H1 (cell line): ENCODE results near the gene SCARF1.

Source experiments
- ATF3 ChIP-seq: IDR thresholded peaks from 2 replicates; pipeline ENCODE4 v1.6.1; 2011; ENCODE audit warnings: low read depth, mild to moderate bottlenecking, low read length; ENCODE audit not compliant: insufficient read depth
- CBX8 ChIP-seq: fragments of 300-800, 300-1000 bp; sonication (generic); IDR thresholded peaks from 2 replicates; pipeline ENCODE4 v1.7.1; 2016; ENCODE audit warnings: low read depth, low read length, borderline replicate concordance
- CTCF ChIP-seq, 3 experiments: IDR thresholded peaks; 1 replicate in 2 of 3; 2 replicates in 1 of 3; pipeline versions ENCODE4 v1.5.1 to v1.6.1; 2011; ENCODE audit warnings: low read length in 3 of 3, mild to moderate bottlenecking in 3 of 3, inconsistent platforms in 2 of 3, low read depth in 1 of 3, moderate library complexity in 1 of 3; ENCODE audit not compliant: insufficient read depth in 1 of 3; ENCODE audit errors: control extremely low read depth in 1 of 3
- EP300 ChIP-seq, 2 experiments: IDR thresholded peaks; 1 replicate in 1 of 2; 2 replicates in 1 of 2; pipeline ENCODE4 v1.6.1; 2011 to 2012; ENCODE audit warnings: low read depth in 2 of 2, low read length in 2 of 2, mild to moderate bottlenecking in 2 of 2, borderline replicate concordance in 1 of 2, inconsistent platforms in 1 of 2, moderate library complexity in 1 of 2
- GTF2F1 ChIP-seq: IDR thresholded peaks from 2 replicates; pipeline ENCODE4 v1.6.1; 2012; ENCODE audit warnings: low read depth, low read length, improper control_type of control experiment, borderline replicate concordance
- HDAC6 ChIP-seq: IDR thresholded peaks from one replicate; pipeline ENCODE4 v1.7.1; 2012; ENCODE audit warnings: low read depth, mild to moderate bottlenecking, inconsistent platforms, low read length, moderate library complexity
- MAX ChIP-seq: IDR thresholded peaks from 2 replicates; pipeline ENCODE4 v1.6.1; 2012; ENCODE audit warnings: inconsistent platforms
- POLR2A ChIP-seq, 2 experiments: IDR thresholded peaks; 1 replicate in 1 of 2; 2 replicates in 1 of 2; pipeline ENCODE4 v1.6.1; 2011; ENCODE audit warnings: low read depth in 2 of 2, low read length in 2 of 2, mild to moderate bottlenecking in 2 of 2; ENCODE audit errors: control extremely low read depth in 1 of 2
- SP1 ChIP-seq: IDR thresholded peaks from 2 replicates; pipeline ENCODE4 v1.6.1; 2011; ENCODE audit warnings: low read depth, low read length
- TAF1 ChIP-seq: IDR thresholded peaks from 2 replicates; pipeline ENCODE4 v1.6.1; 2011; ENCODE audit warnings: mild to moderate bottlenecking, low read depth, low read length

GRCh38 chr17:1627982-1628855 lies 17.3 kb downstream of the SCARF1 start, which contains the start of gene SLC43A2:
- no peak for TF ChIP-seq CBX8
- no peak for TF ChIP-seq HDAC6
- no peak; the same call in 1 of the 2 replicates for TF ChIP-seq TAF1
- no peak; a peak in 1 of 3 replicates for TF ChIP-seq POLR2A (IDR thresholded peaks at IDR 0.05; ENCODE audit: control extremely low read depth in 1 of 2, low read depth in 2 of 2, low read length in 2 of 2)
- no peak for TF ChIP-seq EP300 (IDR thresholded peaks at IDR 0.05; ENCODE audit: borderline replicate concordance in 1 of 2, low read depth in 2 of 2, low read length in 2 of 2)
- no peak for TF ChIP-seq CTCF (IDR thresholded peaks at IDR 0.05; ENCODE audit: control extremely low read depth in 1 of 3, insufficient read depth in 1 of 3, low read depth in 1 of 3, low read length in 3 of 3)
- no peak for TF ChIP-seq GTF2F1
- TF ChIP-seq SP1, result peak; percentile 75
- TF ChIP-seq MAX, result peak; percentile 64
- TF ChIP-seq ATF3, result no peak
